LoVo (cell line): ENCODE measurements around the gene HIF1A.
"Not testable (repeated sequence)": the region's sequence is repeated elsewhere in the genome, so short reads cannot be mapped to it uniquely, and the experiment has no call there.

Experiments used
- DNase-seq: peaks from one replicate; pipeline ENCODE4 v3.0.0-alpha.2; 2016; ENCODE audit warnings: low spot score

HIF1A gene

DNA sequence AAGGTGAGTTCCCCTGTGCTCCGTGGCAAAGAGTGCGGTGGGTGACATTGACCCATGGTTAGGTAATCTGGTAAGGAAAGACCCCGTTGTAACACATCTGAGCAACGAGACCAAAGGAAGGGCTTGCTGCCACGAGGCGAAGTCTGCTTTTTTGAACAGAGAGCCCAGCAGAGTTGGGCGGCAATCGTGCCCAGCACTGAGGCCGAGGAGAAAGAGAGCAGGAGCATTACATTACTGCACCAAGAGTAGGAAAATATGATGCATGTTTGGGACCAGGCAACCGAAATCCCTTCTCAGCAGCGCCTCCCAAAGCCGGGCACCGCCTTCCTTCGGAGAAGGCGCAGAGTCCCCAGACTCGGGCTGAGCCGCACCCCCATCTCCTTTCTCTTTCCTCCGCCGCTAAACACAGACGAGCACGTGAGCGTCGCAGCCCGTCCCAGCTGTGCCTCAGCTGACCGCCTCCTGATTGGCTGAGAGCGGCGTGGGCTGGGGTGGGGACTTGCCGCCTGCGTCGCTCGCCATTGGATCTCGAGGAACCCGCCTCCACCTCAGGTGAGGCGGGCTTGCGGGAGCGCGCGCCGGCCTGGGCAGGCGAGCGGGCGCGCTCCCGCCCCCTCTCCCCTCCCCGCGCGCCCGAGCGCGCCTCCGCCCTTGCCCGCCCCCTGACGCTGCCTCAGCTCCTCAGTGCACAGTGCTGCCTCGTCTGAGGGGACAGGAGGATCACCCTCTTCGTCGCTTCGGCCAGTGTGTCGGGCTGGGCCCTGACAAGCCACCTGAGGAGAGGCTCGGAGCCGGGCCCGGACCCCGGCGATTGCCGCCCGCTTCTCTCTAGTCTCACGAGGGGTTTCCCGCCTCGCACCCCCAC is at the start of gene HIF1A:
Gene HIF1A, plus strand, starts transcription at position 684 of the 865 bp plus-strand sequence. CDS start 292 bp downstream, outside the sequence.
- peak; percentile 98 for DNase-seq

DNA sequence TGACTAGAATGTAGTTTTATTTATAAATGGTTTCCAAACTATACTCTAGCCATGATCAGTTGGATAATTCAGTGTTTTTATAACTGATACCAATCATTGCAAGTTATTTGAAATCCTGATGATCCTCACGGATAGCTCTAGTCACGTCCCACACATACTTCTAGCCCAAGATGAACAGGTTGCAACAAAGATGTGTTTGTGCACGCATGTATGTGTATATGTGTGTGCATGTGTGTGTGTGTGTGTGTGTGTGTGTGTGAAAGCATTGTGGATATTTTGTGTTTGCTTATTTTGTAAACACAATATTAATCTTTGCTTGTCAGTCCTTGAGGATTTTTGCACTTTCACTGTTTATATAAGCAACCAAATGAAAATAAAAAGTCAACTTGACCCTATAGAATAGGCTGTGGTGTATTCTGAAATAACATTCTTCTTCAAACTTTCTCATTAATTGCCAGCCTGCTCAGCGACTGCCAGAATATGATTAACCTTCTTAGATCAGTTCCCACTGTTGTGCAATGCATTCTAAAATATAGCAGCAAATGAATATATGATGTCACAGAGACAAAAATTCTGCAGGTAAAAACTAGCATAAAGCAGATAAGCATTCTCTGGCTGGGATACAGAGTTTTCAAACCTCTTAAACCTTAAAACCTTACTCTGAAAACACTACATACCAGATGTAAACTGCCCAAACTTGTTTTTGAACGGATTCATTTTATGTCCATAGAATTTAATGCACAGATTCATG is 48.8 kb upstream of the HIF1A start:
- no peak for DNase-seq

DNA sequence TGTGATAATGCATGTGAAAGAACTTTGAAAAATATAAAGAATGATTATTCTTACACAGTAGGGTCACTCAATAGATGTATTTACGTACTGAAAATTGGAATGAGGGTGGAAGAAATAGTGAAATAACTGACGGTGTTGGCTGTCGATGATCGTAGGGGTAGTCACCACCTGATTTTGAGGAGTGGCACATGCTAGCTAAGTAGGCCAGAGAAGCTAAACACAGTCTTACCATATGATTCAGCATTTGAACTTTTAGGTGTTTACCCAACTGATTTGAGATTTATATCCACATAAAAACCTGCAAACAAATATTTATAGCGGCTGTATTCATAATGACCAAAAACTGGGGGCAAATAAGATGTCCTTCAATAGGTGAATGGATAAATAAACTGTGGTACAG is 47.6 kb upstream of the HIF1A start:
- DNase-seq: no peak

DNA sequence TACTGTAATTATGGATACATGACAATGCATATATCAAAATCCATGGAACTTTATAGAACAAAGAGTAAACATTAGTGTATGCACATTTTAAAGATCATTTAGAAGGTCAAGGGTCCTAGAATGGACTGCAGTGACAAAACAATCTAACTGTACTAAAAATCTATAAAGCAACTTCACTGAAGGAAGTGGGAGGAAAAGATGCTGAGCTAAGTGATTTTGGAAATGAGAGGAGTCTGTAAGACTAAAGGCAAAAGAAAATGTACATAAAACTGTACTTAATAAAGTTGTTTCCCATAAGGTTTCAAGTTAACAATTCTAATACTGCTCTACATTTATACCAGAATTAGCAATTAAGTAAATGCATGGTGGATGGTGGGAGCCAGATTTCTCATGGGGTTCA is 46.9 kb upstream of the HIF1A start:
- no peak for DNase-seq

DNA sequence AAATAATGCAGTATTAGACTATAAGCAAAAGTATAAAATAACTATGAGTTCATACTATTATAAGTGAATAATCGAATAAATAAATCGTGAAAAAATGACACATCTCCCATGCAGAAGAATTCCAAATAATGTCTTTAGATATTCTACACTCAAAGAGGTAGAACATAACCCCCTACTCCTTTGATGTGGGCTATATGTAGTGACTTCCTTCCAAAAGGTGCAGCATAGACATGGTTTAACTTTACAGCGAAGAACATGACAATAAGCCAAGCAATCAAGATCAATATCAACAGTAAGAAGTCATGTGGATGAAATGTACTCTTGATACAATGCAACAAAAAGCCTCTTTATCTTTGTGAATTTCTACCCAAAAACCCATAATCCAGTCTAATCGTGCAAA is 46.0 kb upstream of the HIF1A start:
- no peak for DNase-seq

DNA sequence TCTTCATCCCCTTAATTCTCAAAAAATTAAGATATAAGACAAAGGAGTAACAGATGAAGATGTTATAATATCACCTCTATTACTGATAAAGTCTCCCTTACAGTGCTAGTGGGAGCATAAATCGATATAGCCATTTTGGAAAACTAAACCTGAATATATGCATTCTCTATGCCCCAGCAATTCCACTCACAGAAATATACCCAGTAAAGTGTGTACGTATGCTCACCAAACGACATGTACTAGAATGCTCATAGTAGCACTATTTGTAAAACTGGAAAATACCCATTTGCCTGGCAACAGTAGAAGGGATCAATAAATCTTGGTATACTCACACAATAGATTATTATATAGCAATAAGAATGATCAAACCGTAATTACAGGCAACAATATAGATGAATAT is 44.0 kb upstream of the HIF1A start:
- no peak for DNase-seq

DNA sequence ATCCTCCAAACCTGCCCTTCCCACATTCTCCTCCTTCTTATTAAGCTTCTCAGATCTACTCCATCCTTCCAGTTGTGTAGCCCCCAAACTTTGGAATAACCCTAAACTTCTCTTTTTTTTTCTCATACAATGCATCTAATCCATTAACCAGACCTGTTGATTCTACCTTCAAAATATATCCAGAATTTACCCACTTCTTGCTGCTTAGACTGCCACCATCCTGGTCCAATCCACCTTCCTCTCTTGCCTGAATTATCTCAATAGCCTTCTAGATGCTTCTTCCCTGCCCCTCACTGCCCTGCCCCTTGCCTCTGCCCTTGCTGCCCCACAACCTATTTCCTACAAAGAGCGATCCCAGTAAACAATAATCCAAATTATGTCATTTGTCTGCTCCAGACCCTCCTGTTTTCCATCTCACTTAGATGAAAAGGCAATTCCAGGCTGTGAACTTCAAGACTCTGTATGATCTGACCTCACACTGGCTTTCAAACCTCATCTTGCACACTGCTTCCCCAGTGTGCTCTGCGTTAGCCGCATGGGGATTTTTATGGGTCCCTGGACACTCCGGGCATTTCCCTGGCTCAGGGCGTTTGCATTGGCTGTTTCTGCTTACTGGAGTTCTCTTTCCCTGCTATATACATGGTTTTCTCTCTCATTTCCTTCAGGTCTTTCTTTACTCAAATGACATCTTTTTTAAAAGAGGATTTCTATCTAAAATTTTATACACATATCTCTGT is 42.6 kb upstream of the HIF1A start:
- DNase-seq: no peak

DNA sequence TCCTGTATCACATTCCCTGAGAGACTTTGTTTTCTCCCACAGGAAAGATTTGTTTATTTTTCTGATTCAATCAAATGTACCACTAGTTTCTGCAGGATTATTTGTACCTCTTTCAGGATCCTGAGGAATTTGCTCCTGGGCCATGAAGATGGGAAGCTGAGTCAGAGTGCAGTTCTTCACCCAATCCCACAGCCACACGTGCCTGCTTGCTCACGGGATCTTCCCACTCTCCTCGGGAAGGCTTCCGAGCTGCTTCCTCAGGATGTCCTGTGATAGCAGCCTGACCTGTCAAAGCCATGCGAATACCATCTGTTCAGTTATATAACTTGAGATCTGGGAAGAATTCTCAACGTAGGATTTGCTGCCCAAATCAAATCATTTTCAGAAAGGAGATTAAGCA is 41.8 kb upstream of the HIF1A start:
- DNase-seq: no peak

DNA sequence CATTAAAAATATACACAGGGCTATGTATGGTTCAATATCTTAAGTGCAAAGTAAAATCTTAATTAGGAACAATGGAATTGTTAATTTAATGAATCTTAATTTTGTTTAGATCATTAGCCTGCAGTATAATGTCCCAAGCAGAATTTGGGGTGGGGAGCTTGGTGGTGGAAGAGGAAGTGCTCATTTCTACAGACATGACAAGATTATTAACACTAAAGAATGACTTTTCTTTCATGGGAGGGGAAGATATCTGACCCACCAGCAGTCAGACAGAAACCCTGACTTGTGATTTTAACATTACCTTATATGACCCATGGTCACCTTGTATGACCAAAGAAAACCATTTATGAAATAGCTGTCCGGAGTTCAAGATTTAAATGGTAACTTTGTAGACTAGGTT is 41.3 kb upstream of the HIF1A start:
- no peak for DNase-seq

DNA sequence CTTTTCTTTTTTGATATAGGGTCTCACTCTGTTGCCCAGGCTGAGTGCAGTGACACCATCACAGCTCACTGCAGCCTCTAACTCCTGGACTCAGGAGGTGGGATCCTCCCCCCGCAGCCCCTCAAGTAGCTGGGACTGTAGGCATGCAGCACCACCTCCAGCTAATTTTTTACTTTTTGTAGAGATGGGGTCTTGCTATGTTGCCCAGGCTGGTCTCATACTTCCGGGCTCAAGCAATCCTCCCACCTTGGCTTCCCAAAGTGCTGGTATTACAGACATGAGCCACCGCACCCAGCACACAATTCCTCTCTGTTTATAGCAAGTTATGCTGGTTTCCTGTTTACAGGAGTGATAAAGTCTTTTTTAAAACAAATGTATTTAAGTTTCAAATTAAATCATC is 39.5 kb upstream of the HIF1A start:
- DNase-seq: no peak

DNA sequence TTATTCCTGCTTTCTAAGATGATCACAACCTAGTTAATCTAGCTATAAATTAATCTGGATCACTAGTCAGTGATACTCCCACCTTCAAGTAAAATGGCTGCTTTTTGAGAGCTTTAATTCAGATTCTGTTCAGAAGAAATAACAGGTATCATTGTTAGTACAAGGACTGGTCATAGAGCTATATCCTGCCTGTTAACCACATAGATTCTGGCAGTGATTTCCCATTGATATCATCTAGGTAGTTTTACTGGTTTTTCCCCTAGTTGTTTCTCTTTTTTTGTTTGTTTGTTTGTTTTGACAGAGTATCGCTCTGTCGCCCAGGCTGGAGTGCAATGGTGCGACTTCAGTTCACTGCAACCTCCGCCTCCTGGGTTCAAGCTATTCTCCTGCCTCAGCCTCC is 39.0 kb upstream of the HIF1A start:
- DNase-seq: no peak

DNA sequence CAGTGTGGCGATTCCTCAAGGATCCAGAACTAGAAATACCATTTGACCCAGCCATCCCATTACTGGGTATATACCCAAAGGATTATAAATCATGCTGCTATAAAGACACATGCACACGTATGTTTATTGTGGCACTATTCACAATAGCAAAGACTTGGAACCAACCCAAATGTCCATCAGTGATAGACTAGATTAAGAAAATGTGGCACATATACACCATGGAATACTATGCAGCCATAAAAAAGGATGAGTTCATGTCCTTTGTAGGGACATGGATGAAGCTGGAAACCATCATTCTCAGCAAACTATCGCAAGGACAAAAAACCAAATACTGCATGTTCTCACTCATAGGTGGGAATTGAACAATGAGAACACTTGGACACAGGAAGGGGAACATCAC is 37.2 kb upstream of the HIF1A start:
- DNase-seq: not testable (repeated sequence)

DNA sequence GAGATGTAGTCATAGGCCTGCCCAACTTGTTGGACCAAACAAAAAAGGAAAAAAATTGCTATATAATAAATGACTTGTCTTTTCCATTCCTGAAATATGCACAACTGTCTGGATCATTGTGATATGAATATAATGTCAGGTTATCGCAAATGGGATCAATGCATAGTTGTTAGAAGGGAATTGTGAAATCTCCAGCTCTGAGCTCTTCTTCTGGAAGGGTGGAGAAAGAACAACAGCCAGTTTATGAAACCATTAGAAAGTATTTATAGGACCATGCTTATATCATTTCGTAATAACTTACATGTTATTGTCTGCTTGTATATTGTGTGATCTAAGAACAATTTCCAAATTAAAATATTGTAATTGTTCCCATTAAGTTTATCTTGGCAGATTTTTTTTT is 35.7 kb upstream of the HIF1A start:
- DNase-seq: no peak

DNA sequence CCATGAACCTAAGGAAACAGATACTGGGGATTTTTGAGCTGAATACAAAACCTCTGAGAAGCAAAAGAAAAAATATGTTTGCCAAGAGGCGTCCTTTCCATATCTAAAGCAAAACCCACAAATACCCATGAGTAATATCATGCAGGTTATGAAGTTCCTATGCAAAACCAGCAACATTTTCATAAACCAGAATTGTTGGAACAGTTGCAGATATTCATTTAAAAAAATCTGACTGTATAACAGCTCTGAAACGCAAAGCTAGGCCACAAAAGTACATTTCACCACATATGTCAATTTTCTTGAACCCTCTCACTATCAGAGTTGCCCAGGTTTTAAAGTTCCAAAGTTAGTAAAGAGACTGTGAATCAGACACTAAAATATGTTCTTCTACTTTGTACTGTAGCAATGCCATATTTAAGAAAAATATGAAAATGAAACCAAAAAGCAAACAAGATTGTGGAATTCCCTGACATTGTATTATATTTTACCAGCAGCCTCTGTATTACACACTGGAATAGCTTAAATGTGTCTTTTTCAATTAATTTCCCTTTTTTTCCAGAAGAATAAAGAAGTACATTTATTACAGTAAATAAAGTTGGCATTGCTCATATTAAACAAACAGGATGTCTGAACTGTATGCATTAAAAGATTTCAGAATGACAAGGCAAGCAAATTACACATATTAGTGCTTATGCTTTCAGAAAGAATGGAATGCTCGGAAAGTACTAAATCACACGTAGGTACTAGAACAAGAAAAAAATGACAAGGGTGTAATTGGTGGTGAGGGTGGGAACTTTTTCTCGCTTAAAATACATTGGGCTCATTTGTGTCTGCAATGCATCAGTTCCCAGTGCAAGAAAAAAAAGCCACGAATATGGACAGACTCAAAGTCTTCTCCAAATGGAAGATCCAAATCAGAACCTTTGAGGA is 33.6 kb upstream of the HIF1A start:
- DNase-seq: no peak

DNA sequence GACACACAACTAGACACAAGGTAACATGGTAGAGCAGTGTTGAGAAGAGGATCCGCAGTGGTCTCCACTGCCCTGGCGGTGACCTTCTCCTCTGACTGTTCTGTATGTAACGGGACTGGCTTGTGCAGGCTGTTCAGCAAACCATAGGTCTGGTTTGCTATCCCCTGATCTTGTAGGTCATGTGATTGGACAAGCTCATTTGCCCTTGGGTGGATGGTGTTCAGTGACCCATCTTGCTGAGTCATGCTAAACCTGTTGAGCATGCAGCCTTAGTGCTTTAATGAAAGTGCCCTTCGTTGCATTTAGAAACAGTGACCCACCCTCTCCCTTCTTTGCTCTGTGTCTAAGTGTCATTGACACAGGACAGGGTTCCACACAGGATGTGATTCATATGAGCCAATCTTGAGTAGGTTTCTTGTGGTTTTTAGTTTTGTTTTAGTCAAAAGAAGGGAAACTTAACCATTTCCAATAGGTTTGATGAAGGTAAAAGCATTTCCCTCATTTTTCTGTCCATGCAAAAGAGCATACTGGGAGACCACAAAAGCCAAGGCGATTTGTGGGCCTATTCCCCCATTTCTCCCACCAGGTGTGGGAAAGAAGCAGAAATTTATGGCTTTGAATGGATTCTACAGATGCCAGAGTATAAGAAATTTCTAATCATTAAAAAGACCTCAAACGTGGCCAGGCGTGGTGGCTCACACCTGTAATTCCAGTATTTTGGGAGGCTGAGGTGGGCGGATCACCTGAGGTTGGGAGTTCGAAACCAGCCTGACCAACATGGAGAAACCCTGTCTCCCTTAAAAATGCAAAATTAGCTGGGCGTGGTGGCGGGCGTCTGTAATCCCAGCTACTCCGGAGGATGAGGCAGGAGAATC is 32.6 kb upstream of the HIF1A start:
- DNase-seq: no peak

DNA sequence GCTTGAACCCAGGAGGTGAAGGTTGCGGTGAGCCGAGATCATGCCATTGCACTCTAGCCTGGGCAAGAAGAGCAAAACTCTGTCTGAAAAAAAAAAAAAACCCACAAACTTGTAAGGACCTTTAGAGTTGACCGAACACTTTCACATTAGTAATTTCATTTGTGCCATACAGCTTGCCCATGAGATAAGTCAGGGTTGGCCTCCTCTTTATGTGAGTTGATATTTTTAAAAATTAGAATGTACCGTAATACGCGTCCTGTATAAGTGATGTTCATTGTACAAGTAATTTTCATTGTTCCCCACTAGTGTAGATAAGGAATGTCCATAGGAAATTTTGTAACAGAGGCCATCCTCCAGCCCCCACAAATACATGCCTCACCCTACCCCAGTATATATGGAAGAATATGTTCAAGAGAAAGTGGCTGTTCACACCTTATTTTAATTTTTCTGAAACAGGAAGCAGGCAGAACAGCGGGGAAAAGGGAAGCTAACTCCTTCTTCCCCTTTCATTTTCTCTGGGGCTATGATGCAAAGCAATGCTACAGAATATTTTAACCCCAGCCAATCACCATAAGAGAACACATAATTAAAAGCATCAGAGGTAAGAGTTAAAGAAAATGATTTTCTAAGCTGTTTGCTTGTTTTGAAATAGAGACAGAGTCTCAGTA is 31.9 kb upstream of the HIF1A start:
- DNase-seq: no peak

DNA sequence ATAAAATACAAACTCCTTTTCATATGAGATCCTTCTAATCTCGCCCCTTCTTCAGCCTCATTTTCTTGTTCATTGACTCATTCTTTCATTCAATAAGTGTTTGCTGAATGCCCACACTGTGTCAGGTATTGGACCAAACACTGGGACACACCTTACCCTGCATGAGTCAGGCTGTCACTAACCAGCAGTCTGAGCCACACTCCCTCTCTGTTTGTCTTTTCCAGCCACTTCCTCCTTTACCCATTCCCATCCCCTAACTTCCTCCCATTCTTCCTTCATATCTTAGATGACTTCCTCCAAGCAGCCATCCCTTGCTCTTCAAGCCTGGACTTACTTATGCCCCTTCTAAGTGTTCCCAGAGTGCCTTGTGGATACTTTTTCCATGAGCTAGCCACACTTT is 27.0 kb upstream of the HIF1A start:
- DNase-seq: peak; percentile 19

DNA sequence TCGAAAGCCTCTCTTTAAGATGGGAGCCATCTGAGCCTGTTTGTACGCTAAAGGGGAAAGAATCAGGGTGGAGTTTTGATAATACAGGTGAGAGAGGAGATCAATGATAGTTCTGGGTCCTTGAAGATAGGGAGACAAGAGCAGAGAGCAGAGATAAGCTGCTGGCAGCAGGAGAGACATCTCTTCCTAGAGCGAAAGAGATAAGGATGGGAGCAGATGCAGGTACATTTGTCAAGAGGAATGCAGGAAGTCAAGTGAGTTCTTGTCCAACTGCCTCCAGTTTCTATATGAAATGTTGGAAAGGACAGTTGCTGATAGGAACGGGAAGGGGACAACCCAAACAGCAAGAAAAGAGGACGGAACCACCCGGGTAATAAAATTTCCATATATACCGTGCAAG is 24.7 kb upstream of the HIF1A start:
- DNase-seq: no peak

DNA sequence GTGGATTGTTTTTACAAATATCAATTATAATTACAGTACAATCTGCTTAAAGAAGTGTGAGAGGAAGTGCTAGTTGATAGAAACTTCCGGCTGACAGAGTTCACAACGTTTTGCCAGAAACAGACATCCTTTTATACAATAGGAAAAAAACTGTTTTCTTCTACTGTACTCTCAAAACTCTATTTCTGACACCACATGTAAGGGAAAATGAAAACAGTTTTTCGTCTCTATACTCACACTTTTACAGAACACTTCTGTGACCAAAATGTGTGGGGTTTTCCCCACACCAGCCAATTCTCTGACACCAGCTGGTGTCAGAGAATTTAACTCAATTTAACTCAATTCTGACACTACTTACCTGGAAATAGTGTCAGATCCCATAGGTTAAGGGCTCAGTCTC is 24.2 kb upstream of the HIF1A start:
- DNase-seq: no peak

DNA sequence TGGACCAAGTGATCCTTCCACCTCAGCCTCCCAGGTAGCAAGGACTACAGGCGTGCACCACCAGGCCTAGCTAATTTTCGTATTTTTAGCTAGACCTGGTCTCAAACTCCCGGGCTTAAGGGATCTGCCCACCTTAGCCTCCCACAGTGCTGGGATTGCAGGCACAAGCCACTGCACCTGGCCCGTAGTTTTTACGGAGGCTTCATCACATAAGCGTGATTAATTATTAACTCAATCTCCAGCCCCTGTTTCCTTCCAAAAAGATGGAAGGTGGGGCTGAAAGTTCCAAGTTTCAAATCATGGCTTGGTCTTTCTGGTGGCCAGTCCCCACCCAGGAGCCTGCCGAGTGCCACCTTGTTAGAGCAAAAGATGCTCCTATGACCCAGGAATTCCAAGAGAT is 22.5 kb upstream of the HIF1A start:
- no peak for DNase-seq
